ENCODE measurements around the gene SEMA5B. TPM values are rescaled to one million over a fixed set of nuclear protein-coding genes. Genes with fewer than 3 reads are reported as not detected.

SEMA5B gene, protein sequence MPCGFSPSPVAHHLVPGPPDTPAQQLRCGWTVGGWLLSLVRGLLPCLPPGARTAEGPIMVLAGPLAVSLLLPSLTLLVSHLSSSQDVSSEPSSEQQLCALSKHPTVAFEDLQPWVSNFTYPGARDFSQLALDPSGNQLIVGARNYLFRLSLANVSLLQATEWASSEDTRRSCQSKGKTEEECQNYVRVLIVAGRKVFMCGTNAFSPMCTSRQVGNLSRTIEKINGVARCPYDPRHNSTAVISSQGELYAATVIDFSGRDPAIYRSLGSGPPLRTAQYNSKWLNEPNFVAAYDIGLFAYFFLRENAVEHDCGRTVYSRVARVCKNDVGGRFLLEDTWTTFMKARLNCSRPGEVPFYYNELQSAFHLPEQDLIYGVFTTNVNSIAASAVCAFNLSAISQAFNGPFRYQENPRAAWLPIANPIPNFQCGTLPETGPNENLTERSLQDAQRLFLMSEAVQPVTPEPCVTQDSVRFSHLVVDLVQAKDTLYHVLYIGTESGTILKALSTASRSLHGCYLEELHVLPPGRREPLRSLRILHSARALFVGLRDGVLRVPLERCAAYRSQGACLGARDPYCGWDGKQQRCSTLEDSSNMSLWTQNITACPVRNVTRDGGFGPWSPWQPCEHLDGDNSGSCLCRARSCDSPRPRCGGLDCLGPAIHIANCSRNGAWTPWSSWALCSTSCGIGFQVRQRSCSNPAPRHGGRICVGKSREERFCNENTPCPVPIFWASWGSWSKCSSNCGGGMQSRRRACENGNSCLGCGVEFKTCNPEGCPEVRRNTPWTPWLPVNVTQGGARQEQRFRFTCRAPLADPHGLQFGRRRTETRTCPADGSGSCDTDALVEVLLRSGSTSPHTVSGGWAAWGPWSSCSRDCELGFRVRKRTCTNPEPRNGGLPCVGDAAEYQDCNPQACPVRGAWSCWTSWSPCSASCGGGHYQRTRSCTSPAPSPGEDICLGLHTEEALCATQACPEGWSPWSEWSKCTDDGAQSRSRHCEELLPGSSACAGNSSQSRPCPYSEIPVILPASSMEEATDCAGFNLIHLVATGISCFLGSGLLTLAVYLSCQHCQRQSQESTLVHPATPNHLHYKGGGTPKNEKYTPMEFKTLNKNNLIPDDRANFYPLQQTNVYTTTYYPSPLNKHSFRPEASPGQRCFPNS
- total RNA-seq = not detected in 2 replicates

DNA sequence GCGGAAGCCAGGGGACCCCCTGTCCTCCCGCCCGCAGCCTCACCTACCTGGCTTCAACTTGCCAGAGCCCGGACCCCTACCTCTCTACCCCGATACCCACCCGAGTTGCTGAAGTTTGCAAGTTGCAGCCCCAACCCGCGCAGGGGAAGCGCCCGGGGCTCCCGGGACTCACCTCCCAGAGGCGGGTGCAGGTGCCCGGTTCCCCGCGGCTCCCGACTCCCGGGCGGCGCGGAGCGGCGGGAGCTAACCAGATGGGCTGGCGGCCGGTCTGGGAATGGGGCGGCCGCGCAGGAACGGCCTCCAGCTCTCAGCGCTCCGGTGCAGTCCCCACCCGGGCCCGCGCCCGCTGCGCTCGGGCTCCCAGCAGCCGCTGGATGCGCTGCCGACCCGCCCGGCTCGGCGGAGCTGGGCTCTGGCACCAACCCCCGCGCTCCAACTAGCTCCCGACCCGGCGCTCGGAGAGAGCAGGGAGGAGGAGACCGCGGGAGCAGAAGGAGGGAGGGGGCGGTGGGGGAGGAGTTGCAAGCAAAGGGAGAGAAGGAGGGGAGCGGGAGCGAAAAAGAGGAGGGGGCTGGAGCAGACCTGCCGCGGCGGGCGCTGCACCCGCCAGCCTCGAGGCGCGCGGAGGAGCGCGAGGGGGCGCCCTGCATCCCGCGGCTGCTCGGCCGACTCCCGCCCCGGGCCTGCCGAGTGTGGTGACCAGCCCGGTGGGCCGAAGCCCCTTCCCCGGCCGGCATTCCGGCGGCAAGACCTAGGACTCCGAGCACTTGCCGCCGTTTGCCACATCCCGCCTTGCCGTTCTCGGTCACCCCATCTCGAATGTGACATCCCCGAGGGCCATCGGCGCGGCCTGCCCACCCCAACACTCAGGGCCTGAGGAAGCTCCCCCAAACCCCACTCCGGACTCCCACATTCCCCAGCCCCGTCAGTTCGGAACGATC is at the start of gene SEMA5B:
SEMA5B (minus strand) TSS at position 472 of the 941 bp plus-strand sequence. CDS start 66,500 bp downstream, outside the sequence.
- TF ChIP-seq, protein P1, sequence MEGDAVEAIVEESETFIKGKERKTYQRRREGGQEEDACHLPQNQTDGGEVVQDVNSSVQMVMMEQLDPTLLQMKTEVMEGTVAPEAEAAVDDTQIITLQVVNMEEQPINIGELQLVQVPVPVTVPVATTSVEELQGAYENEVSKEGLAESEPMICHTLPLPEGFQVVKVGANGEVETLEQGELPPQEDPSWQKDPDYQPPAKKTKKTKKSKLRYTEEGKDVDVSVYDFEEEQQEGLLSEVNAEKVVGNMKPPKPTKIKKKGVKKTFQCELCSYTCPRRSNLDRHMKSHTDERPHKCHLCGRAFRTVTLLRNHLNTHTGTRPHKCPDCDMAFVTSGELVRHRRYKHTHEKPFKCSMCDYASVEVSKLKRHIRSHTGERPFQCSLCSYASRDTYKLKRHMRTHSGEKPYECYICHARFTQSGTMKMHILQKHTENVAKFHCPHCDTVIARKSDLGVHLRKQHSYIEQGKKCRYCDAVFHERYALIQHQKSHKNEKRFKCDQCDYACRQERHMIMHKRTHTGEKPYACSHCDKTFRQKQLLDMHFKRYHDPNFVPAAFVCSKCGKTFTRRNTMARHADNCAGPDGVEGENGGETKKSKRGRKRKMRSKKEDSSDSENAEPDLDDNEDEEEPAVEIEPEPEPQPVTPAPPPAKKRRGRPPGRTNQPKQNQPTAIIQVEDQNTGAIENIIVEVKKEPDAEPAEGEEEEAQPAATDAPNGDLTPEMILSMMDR (conservative IDR thresholded peaks at IDR 0.05; ENCODE audit: low read depth, low read length) = peak; percentile 31
- peak within 1 kb of the TSS; percentile 42 for H3K4me3 ChIP-seq (ENCODE audit: low read depth, low read length)
- no peak for DNase-seq (ENCODE audit: low read depth)

DNA sequence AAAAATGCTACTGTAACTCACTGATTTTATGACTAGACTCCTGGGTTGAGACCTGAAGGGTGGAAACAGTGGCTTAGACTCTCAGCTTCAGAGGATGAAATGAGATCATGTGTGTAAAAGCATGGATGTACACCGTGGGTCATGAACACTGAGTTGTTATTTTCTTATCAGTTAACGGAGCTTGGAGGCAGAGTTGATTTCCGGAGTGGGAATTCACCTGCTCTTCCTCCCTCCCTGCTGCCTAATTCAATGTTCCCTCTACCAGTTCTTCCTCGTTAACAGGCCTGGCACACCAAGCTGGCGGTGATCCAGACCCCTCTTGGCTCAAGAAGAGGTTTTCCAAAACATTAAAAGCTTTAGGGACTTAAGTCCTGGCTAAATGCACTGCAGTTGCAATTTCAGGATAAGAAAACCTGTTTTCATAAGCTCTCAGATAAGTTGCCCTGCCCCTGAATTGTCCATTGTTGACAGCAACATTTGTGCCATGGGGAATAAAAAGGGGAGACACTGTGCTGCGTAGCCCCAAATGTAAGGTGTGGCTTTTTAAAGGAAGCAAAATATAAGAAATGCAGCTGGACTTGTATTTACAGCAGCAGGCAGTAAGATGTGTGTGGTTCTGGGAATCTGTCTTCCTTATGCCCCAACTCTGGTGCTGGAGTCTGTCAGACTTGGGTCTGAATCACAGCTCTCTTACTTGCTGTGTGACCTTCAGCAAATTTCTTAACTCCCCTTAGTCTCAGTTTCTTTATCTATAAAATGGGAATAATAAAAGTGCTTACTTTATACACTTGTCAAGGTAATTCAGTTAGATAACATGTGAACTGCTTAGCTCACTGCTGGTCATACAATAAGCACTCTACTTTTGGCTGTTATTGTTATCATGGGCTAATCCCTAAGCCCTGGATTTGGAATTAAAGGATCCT is 49.2 kb upstream of the SEMA5B start:
- TF ChIP-seq, protein P1 (conservative IDR thresholded peaks at IDR 0.05; ENCODE audit: low read depth, low read length) = no peak
- no peak for DNase-seq (ENCODE audit: low read depth)
- no peak overlapping the region for H3K4me3 ChIP-seq (ENCODE audit: low read depth, low read length)

DNA sequence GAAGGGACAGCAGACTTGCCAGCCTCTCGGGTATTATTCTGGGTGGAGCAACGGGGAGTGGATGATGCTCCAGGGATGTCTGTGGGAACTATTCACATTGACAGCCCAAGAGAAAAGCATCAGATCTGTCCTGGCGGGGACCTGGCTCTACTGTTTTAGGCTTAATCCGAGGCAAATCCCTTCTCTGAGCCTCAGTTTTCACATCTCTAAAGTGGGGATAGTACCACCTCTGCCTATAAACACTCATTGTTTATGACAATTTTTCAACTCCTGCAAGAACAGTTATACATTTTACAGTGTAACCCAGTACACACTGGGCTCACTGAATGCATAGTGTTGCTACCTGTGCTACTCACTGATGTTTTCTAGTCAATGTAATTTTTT is 48.5 kb upstream of the SEMA5B start:
- H3K4me3 ChIP-seq (ENCODE audit: low read depth, low read length) = no peak overlapping the region
- TF ChIP-seq, protein P1 (conservative IDR thresholded peaks at IDR 0.05; ENCODE audit: low read depth, low read length) = no peak
- DNase-seq (ENCODE audit: low read depth) = no peak

DNA sequence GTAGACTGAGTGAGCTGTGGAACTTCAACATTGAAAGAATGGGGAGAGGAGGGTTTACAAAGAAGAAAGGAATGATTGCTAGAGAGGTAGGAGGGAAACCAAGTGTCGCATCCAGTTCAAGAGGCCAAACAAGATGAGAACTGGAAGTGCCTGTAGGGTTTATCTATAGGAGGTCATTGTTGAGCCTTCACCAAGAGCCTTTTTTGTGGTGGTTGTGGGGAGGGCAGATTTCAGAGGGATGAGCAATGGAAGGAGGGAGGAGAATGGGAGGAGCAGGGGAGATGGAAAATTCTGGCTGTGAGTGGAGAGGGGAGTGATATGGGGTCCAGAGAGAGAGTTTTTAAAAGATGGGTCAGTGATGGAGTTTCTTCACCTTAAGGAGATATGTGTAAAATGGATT is 47.8 kb upstream of the SEMA5B start:
- DNase-seq (ENCODE audit: low read depth) = no peak
- no peak overlapping the region for H3K4me3 ChIP-seq (ENCODE audit: low read depth, low read length)
- TF ChIP-seq, protein P1 (conservative IDR thresholded peaks at IDR 0.05; ENCODE audit: low read depth, low read length) = no peak

DNA sequence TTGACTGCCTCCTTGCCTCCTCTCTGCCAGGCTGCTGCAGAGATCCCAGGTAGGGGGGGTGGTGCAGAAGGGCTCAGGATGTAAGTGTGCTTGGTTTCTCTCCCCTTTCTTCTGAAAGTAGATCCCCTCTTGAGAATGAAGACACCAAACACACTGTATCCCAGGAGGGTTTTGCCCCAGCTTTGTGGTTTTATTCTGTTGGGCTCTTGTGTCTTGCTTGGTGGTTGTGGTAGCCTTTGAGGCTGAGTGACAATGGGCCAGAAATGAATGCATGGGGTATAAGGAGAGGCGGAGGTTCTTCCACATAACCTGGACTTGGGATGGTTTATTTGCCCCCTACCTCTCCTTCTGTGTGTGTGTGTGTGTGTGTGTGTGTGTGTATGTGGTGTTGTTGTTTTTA is 45.0 kb upstream of the SEMA5B start:
- H3K4me3 ChIP-seq (ENCODE audit: low read depth, low read length) = no peak overlapping the region
- TF ChIP-seq, protein P1 (conservative IDR thresholded peaks at IDR 0.05; ENCODE audit: low read depth, low read length) = no peak
- no peak for DNase-seq (ENCODE audit: low read depth)

Data from epithelial cell of proximal tubule (primary cell).